Panc1 (cell line): Measurements from ENCODE around the gene PPP1CC. TPM values are rescaled to one million over a fixed set of nuclear protein-coding genes. Genes with fewer than 3 reads are reported as not detected.

Source experiments
- ATAC-seq: fragments of 200-7000 bp; cut with Tn5 transposase; 2 replicates; pipeline ENCODE4 v1.9.1; 2020; ENCODE audit warnings: mild to moderate bottlenecking, moderate library complexity
- BruUV-seq: library from RNA; stranded (reverse); fragments of 400-500 nt; replicated peaks from 2 replicates; lab custom pipeline; 2021; lab: Mats Ljungman, UMichigan
- CTCF ChIA-PET: fragments of 300-600 bp; sonication (Branson Sonifier 250); formaldehyde crosslinking; loops from one replicate; lab custom pipeline; 2022; ENCODE audit warnings: antibody characterized with exemption; lab: Charles Lee
- POLR2A ChIA-PET: fragments of 300-600 bp; sonication (Branson Sonifier 250); formaldehyde crosslinking; loops from one replicate; lab custom pipeline; 2022; ENCODE audit warnings: antibody characterized with exemption; lab: Charles Lee
- DNase-seq: peaks from one replicate; pipeline ENCODE4 v3.0.0-alpha.2; 2010; ENCODE audit warnings: low read depth, low spot score
- H3K27ac ChIP-seq: 2 replicates; pipeline ENCODE4 v1.5.1; 2011; ENCODE audit warnings: mild to moderate bottlenecking, low read length, inconsistent platforms
- H3K27me3 ChIP-seq: fragments of 200-500 bp; sonication (Bioruptor generic); 2 replicates; pipeline ENCODE4 v1.6.0; 2014; ENCODE audit warnings: low read length, inconsistent platforms; ENCODE audit not compliant: control insufficient read depth, insufficient read depth
- H3K36me3 ChIP-seq: fragments of 200-500 bp; sonication (Bioruptor generic); 2 replicates; pipeline ENCODE4 v1.5.1; 2014; ENCODE audit warnings: inconsistent platforms, mild to moderate bottlenecking, low read length, moderate library complexity; ENCODE audit not compliant: control insufficient read depth, insufficient read depth
- H3K4me1 ChIP-seq: 2 replicates; pipeline ENCODE4 v1.5.1; 2011; ENCODE audit warnings: inconsistent platforms, mild to moderate bottlenecking, low read length, moderate library complexity; ENCODE audit not compliant: control insufficient read depth, insufficient read depth
- H3K4me3 ChIP-seq, 2 experiments: 2 replicates each; pipeline ENCODE4 v1.5.1; 2011 to 2012; ENCODE audit warnings: low read depth in 2 of 2, low read length in 2 of 2, mild to moderate bottlenecking in 2 of 2, inconsistent platforms in 1 of 2, moderate library complexity in 1 of 2
- H3K9me3 ChIP-seq: fragments of 200-500 bp; sonication (Bioruptor generic); 2 replicates; pipeline ENCODE4 v1.5.1; 2014; ENCODE audit warnings: low read depth, mild to moderate bottlenecking, inconsistent platforms, low read length, moderate library complexity; ENCODE audit not compliant: control insufficient read depth, insufficient read depth
- POLR2AphosphoS5 ChIP-seq: IDR thresholded peaks from 2 replicates; pipeline ENCODE4 v1.6.1; 2012; ENCODE audit warnings: mild to moderate bottlenecking, low read depth, low read length, moderate library complexity
- SIN3A ChIP-seq: IDR thresholded peaks from 2 replicates; pipeline ENCODE4 v1.6.1; 2012; ENCODE audit warnings: low read depth, mild to moderate bottlenecking, low read length, moderate library complexity, borderline replicate concordance; ENCODE audit not compliant: insufficient read depth
- TCF7L2 ChIP-seq: IDR thresholded peaks from 2 replicates; pipeline ENCODE4 v1.6.1; 2011; ENCODE audit warnings: mild to moderate bottlenecking, low read depth, low read length, inconsistent platforms
- in situ Hi-C: cut with HindIII; loops from 2 replicates; pipeline ENCODE4 v1.10.0; 2016; ENCODE audit warnings: low sequenced_read_pairs, low pct_unique_long_range_greater_than_20kb
- intact Hi-C: fragments of 100-400 bp; cut with micrococcal nuclease; formaldehyde crosslinking; loops from one replicate; pipeline ENCODE4 v1.10.0; 2022; ENCODE audit not compliant: unreplicated experiment
- total RNA-seq: library from RNA; stranded (reverse); gene quantifications from one replicate; pipeline ENCODE4 v1.2.1, GENCODE V29; 2021; ENCODE audit not compliant: unreplicated experiment
- TF ChIP-seq, protein P1 (sequence below): fragments of 450-650 bp; IDR thresholded peaks from 2 replicates; pipeline ENCODE4 v1.5.1; 2017; ENCODE audit warnings: mild to moderate bottlenecking
- TF ChIP-seq, protein P2 (sequence below), 2 experiments: IDR thresholded peaks; 2 replicates each; pipeline ENCODE4 v1.6.1; 2011 to 2012; ENCODE audit warnings: low read depth in 2 of 2, control low read depth in 1 of 2, low read length in 1 of 2, mild to moderate bottlenecking in 1 of 2, moderate library complexity in 1 of 2; ENCODE audit not compliant: insufficient read depth in 1 of 2

The PPP1CC gene
- total RNA-seq, 1 experiment from 2014 or later = 219 TPM

DNA sequence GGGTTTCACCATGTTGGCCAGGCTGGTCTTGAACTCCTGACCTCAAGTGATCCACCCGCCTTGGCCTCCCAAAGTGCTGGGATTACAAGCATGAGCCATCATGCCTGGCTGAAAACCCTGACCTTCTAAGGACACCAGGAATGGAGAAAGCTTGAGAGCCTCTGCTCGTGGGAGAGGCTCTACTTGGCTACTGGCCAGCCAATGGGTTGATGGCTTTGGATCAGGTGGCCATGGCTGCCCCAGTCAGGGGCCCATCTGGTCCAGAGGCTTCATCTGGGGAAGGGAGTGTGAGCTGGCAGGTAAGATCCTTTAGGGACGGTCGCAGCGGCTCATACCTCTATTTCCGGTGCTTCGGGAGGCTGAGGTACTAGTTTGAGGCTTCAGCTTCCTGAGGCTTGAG, 42.5 kb upstream of the PPP1CC start:
- intact Hi-C loops (no loop called here), in situ Hi-C loops (no loop called here)
- H3K9me3 ChIP-seq = no peaks in the 10 kb centered on the region
- no TSS peak for BruUV-seq
- no peak overlapping the region for H3K27ac ChIP-seq
- no peak; the same call in 1 of the 2 replicates for ATAC-seq
- POLR2A ChIA-PET = interaction anchor here (0.7 kb wide), 2 partner anchors 9 to 93 kb away, joined by 3 to 11 read pairs; no protein-coding TSS in a partner anchor
- H3K36me3 ChIP-seq = no peaks in the 10 kb centered on the region
- TF ChIP-seq TCF7L2 (no peak), POLR2AphosphoS5 (no peak), SIN3A (no peak)
- TF ChIP-seq, protein P1, sequence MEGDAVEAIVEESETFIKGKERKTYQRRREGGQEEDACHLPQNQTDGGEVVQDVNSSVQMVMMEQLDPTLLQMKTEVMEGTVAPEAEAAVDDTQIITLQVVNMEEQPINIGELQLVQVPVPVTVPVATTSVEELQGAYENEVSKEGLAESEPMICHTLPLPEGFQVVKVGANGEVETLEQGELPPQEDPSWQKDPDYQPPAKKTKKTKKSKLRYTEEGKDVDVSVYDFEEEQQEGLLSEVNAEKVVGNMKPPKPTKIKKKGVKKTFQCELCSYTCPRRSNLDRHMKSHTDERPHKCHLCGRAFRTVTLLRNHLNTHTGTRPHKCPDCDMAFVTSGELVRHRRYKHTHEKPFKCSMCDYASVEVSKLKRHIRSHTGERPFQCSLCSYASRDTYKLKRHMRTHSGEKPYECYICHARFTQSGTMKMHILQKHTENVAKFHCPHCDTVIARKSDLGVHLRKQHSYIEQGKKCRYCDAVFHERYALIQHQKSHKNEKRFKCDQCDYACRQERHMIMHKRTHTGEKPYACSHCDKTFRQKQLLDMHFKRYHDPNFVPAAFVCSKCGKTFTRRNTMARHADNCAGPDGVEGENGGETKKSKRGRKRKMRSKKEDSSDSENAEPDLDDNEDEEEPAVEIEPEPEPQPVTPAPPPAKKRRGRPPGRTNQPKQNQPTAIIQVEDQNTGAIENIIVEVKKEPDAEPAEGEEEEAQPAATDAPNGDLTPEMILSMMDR = no peak
- TF ChIP-seq, protein P2, sequence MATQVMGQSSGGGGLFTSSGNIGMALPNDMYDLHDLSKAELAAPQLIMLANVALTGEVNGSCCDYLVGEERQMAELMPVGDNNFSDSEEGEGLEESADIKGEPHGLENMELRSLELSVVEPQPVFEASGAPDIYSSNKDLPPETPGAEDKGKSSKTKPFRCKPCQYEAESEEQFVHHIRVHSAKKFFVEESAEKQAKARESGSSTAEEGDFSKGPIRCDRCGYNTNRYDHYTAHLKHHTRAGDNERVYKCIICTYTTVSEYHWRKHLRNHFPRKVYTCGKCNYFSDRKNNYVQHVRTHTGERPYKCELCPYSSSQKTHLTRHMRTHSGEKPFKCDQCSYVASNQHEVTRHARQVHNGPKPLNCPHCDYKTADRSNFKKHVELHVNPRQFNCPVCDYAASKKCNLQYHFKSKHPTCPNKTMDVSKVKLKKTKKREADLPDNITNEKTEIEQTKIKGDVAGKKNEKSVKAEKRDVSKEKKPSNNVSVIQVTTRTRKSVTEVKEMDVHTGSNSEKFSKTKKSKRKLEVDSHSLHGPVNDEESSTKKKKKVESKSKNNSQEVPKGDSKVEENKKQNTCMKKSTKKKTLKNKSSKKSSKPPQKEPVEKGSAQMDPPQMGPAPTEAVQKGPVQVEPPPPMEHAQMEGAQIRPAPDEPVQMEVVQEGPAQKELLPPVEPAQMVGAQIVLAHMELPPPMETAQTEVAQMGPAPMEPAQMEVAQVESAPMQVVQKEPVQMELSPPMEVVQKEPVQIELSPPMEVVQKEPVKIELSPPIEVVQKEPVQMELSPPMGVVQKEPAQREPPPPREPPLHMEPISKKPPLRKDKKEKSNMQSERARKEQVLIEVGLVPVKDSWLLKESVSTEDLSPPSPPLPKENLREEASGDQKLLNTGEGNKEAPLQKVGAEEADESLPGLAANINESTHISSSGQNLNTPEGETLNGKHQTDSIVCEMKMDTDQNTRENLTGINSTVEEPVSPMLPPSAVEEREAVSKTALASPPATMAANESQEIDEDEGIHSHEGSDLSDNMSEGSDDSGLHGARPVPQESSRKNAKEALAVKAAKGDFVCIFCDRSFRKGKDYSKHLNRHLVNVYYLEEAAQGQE (IDR thresholded peaks at IDR 0.05; ENCODE audit: insufficient read depth in 1 of 2, low read depth in 2 of 2, low read length in 1 of 2) = no peak
- H3K4me3 ChIP-seq = no peak overlapping the region
- H3K27me3 ChIP-seq = no peaks in the 10 kb centered on the region
- H3K4me1 ChIP-seq = no peaks in the 10 kb centered on the region
- no peak for DNase-seq
- CTCF ChIA-PET = no interaction called here

DNA sequence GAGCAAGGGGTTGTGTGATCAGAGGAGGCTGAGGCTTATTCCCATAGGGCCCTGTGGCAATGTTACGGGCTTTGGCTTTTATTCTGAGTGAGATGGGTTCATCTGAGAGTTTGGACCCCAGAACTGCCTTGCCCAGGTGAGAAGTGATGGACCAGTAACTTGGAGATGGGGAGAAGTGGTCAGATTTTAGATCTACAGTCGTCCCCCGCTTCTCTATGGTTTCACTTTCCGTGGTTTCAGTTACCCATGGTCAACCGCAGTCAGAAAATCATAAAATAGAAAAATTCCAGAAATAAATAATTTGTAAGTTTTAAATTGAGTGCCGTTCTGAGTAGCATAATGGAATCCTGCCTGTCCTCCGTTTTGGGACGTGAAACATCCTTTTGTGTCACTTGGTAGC, 40.2 kb upstream of the PPP1CC start:
- ChIA-PET POLR2A (no interaction called here), CTCF (no interaction called here)
- ATAC-seq (no peak), DNase-seq (no peak)
- intact Hi-C loops (no loop called here), in situ Hi-C loops (no loop called here)
- Histone ChIP-seq H3K4me3 (no peak overlapping the region), H3K9me3 (no peaks in the 10 kb centered on the region), H3K27ac (no peak overlapping the region), H3K27me3 (no peaks in the 10 kb centered on the region), H3K4me1 (no peaks in the 10 kb centered on the region), H3K36me3 (no peaks in the 10 kb centered on the region)
- BruUV-seq = no TSS peak
- no peak for TF ChIP-seq POLR2AphosphoS5
- no peak for TF ChIP-seq TCF7L2

DNA sequence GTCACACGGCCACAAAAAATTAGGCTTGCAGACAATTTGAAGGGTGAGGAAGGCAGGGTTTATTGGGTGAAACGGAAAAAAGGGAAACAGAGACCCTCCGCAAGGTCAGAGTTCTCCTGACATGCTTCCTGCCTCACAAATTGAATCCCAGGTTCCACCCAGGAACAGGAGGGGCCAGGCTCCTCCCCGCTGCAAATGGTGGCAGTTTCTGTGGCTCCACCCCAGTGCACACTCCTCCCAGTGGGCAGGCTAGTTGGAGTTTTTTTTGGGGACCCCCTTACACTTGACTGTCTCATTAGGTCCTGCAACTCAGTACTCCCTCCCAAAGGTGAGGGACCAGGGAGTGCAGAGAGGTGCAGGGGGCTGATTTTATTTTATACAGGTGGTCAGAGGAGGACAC, 39.4 kb upstream of the PPP1CC start:
- ChIA-PET CTCF (no interaction called here), POLR2A (interaction anchor here (0.7 kb wide), 1 partner anchor 11 kb away, joined by 5 read pairs; no protein-coding TSS in a partner anchor)
- no peaks in the 10 kb centered on the region for H3K36me3 ChIP-seq
- no peak overlapping the region for H3K4me3 ChIP-seq
- no peaks in the 10 kb centered on the region for H3K9me3 ChIP-seq
- no peaks in the 10 kb centered on the region for H3K27me3 ChIP-seq
- TF ChIP-seq SIN3A (no peak), TCF7L2 (no peak)
- TF ChIP-seq, protein P1 = no peak
- H3K4me1 ChIP-seq = no peaks in the 10 kb centered on the region
- H3K27ac ChIP-seq = no peak overlapping the region
- in situ Hi-C loops = no loop called here
- ATAC-seq = no peak
- no peak for DNase-seq
- intact Hi-C loops = no loop called here
- BruUV-seq = no TSS peak
